H1 (cell line): ENCODE data around the gene DOCK6. TPM values are rescaled to one million over a fixed set of nuclear protein-coding genes. Genes with fewer than 3 reads are reported as not detected.
A peak's percentile ranks its signal among the peaks of the same experiment; 100 is the strongest.

Experiments
- CTCF ChIA-PET: fragments of 300-600 bp; sonication (Branson Sonifier 250); formaldehyde crosslinking; loops from one replicate; lab custom pipeline; 2021; ENCODE audit not compliant: partially characterized antibody; lab: Charles Lee
- POLR2A ChIA-PET: fragments of 300-600 bp; sonication (Branson Sonifier 250); formaldehyde crosslinking; loops from one replicate; lab custom pipeline; 2021; ENCODE audit warnings: inconsistent platforms; ENCODE audit not compliant: partially characterized antibody; lab: Charles Lee
- DNase-seq, 2 experiments: peaks; one replicate each; pipeline versions ENCODE4 v3.0.0 to v3.0.0-alpha.2; 2010 to 2022; ENCODE audit warnings: low spot score in 2 of 2, low read depth in 1 of 2, mixed read lengths in 1 of 2
- FAIRE-seq: peaks from 2 replicates; lab custom pipeline; 2011; peaks lifted over from hg19 to GRCh38; lab: Jason Lieb, UNC
- H2AFZ ChIP-seq: 2 replicates; pipeline ENCODE4 v1.8.1; 2012; ENCODE audit warnings: low read length, inconsistent platforms
- H2AK5ac ChIP-seq: 2 replicates; pipeline ENCODE4 v1.6.1; 2013; ENCODE audit warnings: low read depth, low read length
- H2BK120ac ChIP-seq: replicated peaks from 2 replicates; pipeline ENCODE3; 2013; ENCODE audit warnings: low read depth, low read length, inconsistent platforms
- H2BK12ac ChIP-seq: 2 replicates; pipeline ENCODE4 v1.6.1; 2013; ENCODE audit warnings: low read depth, low read length
- H2BK15ac ChIP-seq: 2 replicates; pipeline ENCODE4 v1.6.1; 2013; ENCODE audit warnings: low read length
- H2BK20ac ChIP-seq: 2 replicates; pipeline ENCODE4 v1.6.1; 2013; ENCODE audit warnings: low read length
- H2BK5ac ChIP-seq: 2 replicates; pipeline ENCODE4 v1.6.1; 2013; ENCODE audit warnings: low read depth, low read length
- H3K14ac ChIP-seq: 2 replicates; pipeline ENCODE4 v1.6.1; 2013; ENCODE audit warnings: inconsistent platforms; ENCODE audit not compliant: insufficient read length
- H3K18ac ChIP-seq: 2 replicates; pipeline ENCODE4 v1.6.1; 2013; ENCODE audit warnings: low read length; ENCODE audit errors: extremely low read depth
- H3K23ac ChIP-seq: 2 replicates; pipeline ENCODE4 v1.6.1; 2013; ENCODE audit warnings: inconsistent platforms; ENCODE audit not compliant: insufficient read length
- H3K23me2 ChIP-seq: 2 replicates; pipeline ENCODE4 v1.6.1; 2013; ENCODE audit warnings: low read depth, low read length
- H3K27ac ChIP-seq: 2 replicates; pipeline ENCODE4 v1.6.1; 2011; ENCODE audit warnings: low read depth, low read length, inconsistent platforms
- H3K27me3 ChIP-seq, 4 experiments: replicated peaks in 1 of 4; 1 replicate in 1 of 4; 2 replicates in 3 of 4; pipeline versions ENCODE4 v1.6.1 to v1.8.1; 2011 to 2013; ENCODE audit warnings: low read length in 3 of 4, mild to moderate bottlenecking in 3 of 4, inconsistent platforms in 2 of 4, mixed read lengths in 2 of 4, moderate library complexity in 1 of 4; ENCODE audit not compliant: control insufficient read depth in 3 of 4, insufficient read depth in 3 of 4; ENCODE audit errors: extremely low read depth in 1 of 4
- H3K36me3 ChIP-seq, 4 experiments: 2 replicates each; pipeline versions ENCODE4 v1.6.1 to v1.8.1; 2011 to 2013; ENCODE audit warnings: mild to moderate bottlenecking in 4 of 4, low read length in 3 of 4, moderate library complexity in 2 of 4, control low read depth in 1 of 4, inconsistent platforms in 1 of 4; ENCODE audit not compliant: insufficient read depth in 4 of 4, control insufficient read depth in 2 of 4
- H3K4ac ChIP-seq: replicated peaks from 2 replicates; pipeline ENCODE3; 2013; ENCODE audit warnings: low read length, low read depth, mixed read lengths, inconsistent platforms; ENCODE audit not compliant: insufficient read length
- H3K4me1 ChIP-seq, 4 experiments: replicated peaks in 1 of 4; 1 replicate in 1 of 4; 2 replicates in 3 of 4; pipeline versions ENCODE4 v1.6.1 to v1.8.1; 2011 to 2013; ENCODE audit warnings: low read length in 3 of 4, inconsistent platforms in 2 of 4, mixed read lengths in 1 of 4; ENCODE audit not compliant: insufficient read depth in 4 of 4, control insufficient read depth in 3 of 4
- H3K4me2 ChIP-seq, 2 experiments: 2 replicates each; pipeline versions ENCODE4 v1.6.1 to v1.8.1; 2011 to 2013; ENCODE audit warnings: low read depth in 2 of 2, low read length in 2 of 2, control low read depth in 1 of 2, inconsistent platforms in 1 of 2, mild to moderate bottlenecking in 1 of 2; ENCODE audit not compliant: insufficient read depth in 1 of 2
- H3K4me3 ChIP-seq, 4 experiments: fragments of 200-600, 300-600 bp in 1 of 4; sonication (generic), shearing (Covaris generic), sonication (Bioruptor Twin) in 1 of 4; 2 replicates each; pipeline versions ENCODE4 v1.5.1 to v1.8.1; 2011 to 2016; ENCODE audit warnings: low read length in 4 of 4, low read depth in 3 of 4, control low read depth in 2 of 4, inconsistent platforms in 2 of 4, mild to moderate bottlenecking in 2 of 4, mixed read lengths in 1 of 4, moderate library complexity in 1 of 4; ENCODE audit not compliant: insufficient read depth in 2 of 4; ENCODE audit errors: extremely low read depth in 1 of 4
- H3K56ac ChIP-seq: replicated peaks from 2 replicates; pipeline ENCODE3; 2013; ENCODE audit warnings: low read depth, mild to moderate bottlenecking, mixed read lengths, low read length, inconsistent platforms; ENCODE audit not compliant: insufficient read length
- H3K79me1 ChIP-seq: 2 replicates; pipeline ENCODE4 v1.6.1; 2013; ENCODE audit warnings: low read depth, low read length, control low read depth
- H3K79me2 ChIP-seq, 2 experiments: 2 replicates each; pipeline versions ENCODE4 v1.6.1 to v1.8.1; 2012 to 2013; ENCODE audit warnings: low read length in 2 of 2, mild to moderate bottlenecking in 2 of 2, inconsistent platforms in 1 of 2; ENCODE audit not compliant: insufficient read depth in 2 of 2, control insufficient read depth in 1 of 2
- H3K9ac ChIP-seq, 4 experiments: replicated peaks in 1 of 4; 1 replicate in 1 of 4; 2 replicates in 3 of 4; pipeline versions ENCODE4 v1.6.1 to v1.8.1; 2011 to 2013; ENCODE audit warnings: low read depth in 3 of 4, low read length in 3 of 4, control low read depth in 2 of 4, mild to moderate bottlenecking in 2 of 4, moderate library complexity in 2 of 4, inconsistent platforms in 1 of 4; ENCODE audit errors: extremely low read depth in 1 of 4
- H3K9me3 ChIP-seq, 2 experiments: 2 replicates each; pipeline versions ENCODE4 v1.6.1 to v1.8.1; 2012 to 2013; ENCODE audit warnings: mild to moderate bottlenecking in 2 of 2, moderate library complexity in 2 of 2, control low read depth in 1 of 2, inconsistent platforms in 1 of 2, low read depth in 1 of 2, low read length in 1 of 2, mixed read lengths in 1 of 2; ENCODE audit not compliant: insufficient read depth in 2 of 2
- H4K20me1 ChIP-seq, 2 experiments: replicated peaks in 1 of 2; 2 replicates each; pipeline versions ENCODE3 to v1.8.1; 2011 to 2013; ENCODE audit warnings: inconsistent platforms in 2 of 2, low read length in 2 of 2, mild to moderate bottlenecking in 1 of 2; ENCODE audit not compliant: insufficient read depth in 2 of 2, control insufficient read depth in 1 of 2
- H4K5ac ChIP-seq: 2 replicates; pipeline ENCODE4 v1.6.1; 2013; ENCODE audit warnings: low read length, low read depth, mixed read lengths, inconsistent platforms; ENCODE audit not compliant: insufficient read length
- H4K8ac ChIP-seq: 2 replicates; pipeline ENCODE4 v1.8.0; 2013; ENCODE audit warnings: mild to moderate bottlenecking, moderate library complexity, low read length, inconsistent platforms; ENCODE audit not compliant: insufficient read depth; ENCODE audit errors: extremely low read depth
- H4K91ac ChIP-seq: replicated peaks from 2 replicates; pipeline ENCODE3; 2013; ENCODE audit warnings: low read length, mixed read lengths, inconsistent platforms; ENCODE audit not compliant: insufficient read length
- ASH2L ChIP-seq: fragments of 200-600, 300-600 bp; sonication (generic); IDR thresholded peaks from one replicate; pipeline ENCODE4 v1.7.1; 2017; ENCODE audit warnings: low read length
- ATF2 ChIP-seq: IDR thresholded peaks from 2 replicates; pipeline ENCODE4 v1.6.1; 2012; ENCODE audit warnings: low read length, inconsistent platforms
- CBX8 ChIP-seq: fragments of 300-800, 300-1000 bp; sonication (generic); IDR thresholded peaks from 2 replicates; pipeline ENCODE4 v1.7.1; 2016; ENCODE audit warnings: low read depth, low read length, borderline replicate concordance
- CTBP2 ChIP-seq: IDR thresholded peaks from 2 replicates; pipeline ENCODE4 v1.7.0; 2011; ENCODE audit warnings: borderline replicate concordance, mild to moderate bottlenecking, moderate library complexity, mixed read lengths, low read length; ENCODE audit not compliant: insufficient read depth, insufficient read length
- EZH2 ChIP-seq: fragments of 200-600 bp; sonication (generic); IDR thresholded peaks from 2 replicates; pipeline ENCODE4 v1.7.1; 2012; ENCODE audit warnings: low read depth, mild to moderate bottlenecking, moderate library complexity, low read length, inconsistent platforms; ENCODE audit not compliant: severe bottlenecking
- RNF2 ChIP-seq: fragments of 200-900, 300-1000 bp; sonication (generic); IDR thresholded peaks from 2 replicates; pipeline ENCODE4 v1.7.1; 2016; ENCODE audit warnings: borderline replicate concordance, low read depth, mild to moderate bottlenecking, antibody characterized with exemption, low read length; ENCODE audit not compliant: poor library complexity, severe bottlenecking; ENCODE audit errors: missing control alignments
- TAF1 ChIP-seq: IDR thresholded peaks from 2 replicates; pipeline ENCODE4 v1.6.1; 2011; ENCODE audit warnings: mild to moderate bottlenecking, low read depth, low read length
- WGBS, 2 experiments: shearing (Covaris generic) in 1 of 2; methylation state at CpG; one replicate each; pipeline versions ENCODE4 v1.1.6 to v1.1.7; 2013 to 2015; ENCODE audit warnings: low lambda C conversion rate in 2 of 2, mixed read lengths in 2 of 2, inconsistent platforms in 1 of 2, low coverage in 1 of 2, missing lambda C conversion rate in 1 of 2; ENCODE audit not compliant: insufficient replicate concordance in 2 of 2, insufficient coverage in 1 of 2, insufficient read length in 1 of 2; ENCODE audit errors: extremely low coverage in 1 of 2, missing lambda C conversion rate in 1 of 2; 5-methylcytosine and 5-hydroxymethylcytosine counted together
- polyA plus RNA-seq, 7 experiments: library from polyadenylated mRNA; depleted of rRNA in 3 of 7; stranded (reverse) in 5 of 7; unstranded in 2 of 7; fragments of >200 nt in 5 of 7; fragments of 200-250 nt in 2 of 7; gene quantifications; 1 replicate in 5 of 7; 2 replicates in 1 of 7; 4 replicates in 1 of 7; pipeline versions ENCODE4 v1.2.1 to v1.2.3, GENCODE V29; 2011 to 2013; ENCODE audit warnings: missing spikeins in 2 of 7, mixed read lengths in 2 of 7
- total RNA-seq: library from RNA; stranded (reverse); fragmentation: NEBNext Ultra II Directional; extraction: Animal tissue kit (Norgen Biotek cat#: 25700); gene quantifications from 2 replicates; pipeline ENCODE4 v1.2.1, GENCODE V29; 2021

DOCK6 gene
- total and polyA plus RNA-seq, 2 of the 8 experiments (the other 6 are each of a cell fraction or from before 2014, with no cell fraction given), result 25.5 to 54.7 TPM

- FAIRE-seq, result peak; percentile 7
- H3K27me3 ChIP-seq, result no peaks in the 10 kb centered on the region; a peak in 2 of 7 replicates
- peaks cover 2 to 6% (median 2%) of the 10 kb centered on the region in 4 experiments; a peak in 5 of 7 replicates for H3K4me1 ChIP-seq
- peak overlapping the region; percentile 77 for H4K5ac ChIP-seq
- peak; percentile 88 to 100 for DNase-seq
- H3K14ac ChIP-seq, result no peak overlapping the region
- peak overlapping the region; percentile 34 to 67; a peak in 3 of 4 replicates for H3K4me2 ChIP-seq
- POLR2A ChIA-PET, result interaction anchor here (0.8 to 1.1 kb wide), 4 partner anchors 53 to 222 kb away, joined by 3 to 4 read pairs (median 3); partner anchors contain the start of genes CCDC159, RGL3 and TMEM205
- CTCF ChIA-PET, result interaction anchor here (0.6 to 3.3 kb wide), 35 partner anchors 9 to 166 kb away, joined by 3 to 16 read pairs (median 3); partner anchors contain the start of genes EPOR, RAB3D and SWSAP1
- no peaks in the 10 kb centered on the region for H3K9me3 ChIP-seq
- no peak overlapping the region for H2BK120ac ChIP-seq
- H2AFZ ChIP-seq, result peak overlapping the region; percentile 100
- WGBS, 2 experiments, result 17% methylated on average over 29 of the region's 41 CpGs; no CpG with 5 or more reads in 1 of the 2 experiments
- no peak overlapping the region for H3K4ac ChIP-seq
- peak overlapping the region in 2 of 4 experiments; percentile 21 to 44; a peak in 4 of 8 replicates for H3K4me3 ChIP-seq
- H3K27ac ChIP-seq, result no peak overlapping the region
- H3K23me2 ChIP-seq, result no peaks in the 10 kb centered on the region; the same call in 1 of the 2 replicates
- H3K9ac ChIP-seq, result no peak overlapping the region
- H2BK20ac ChIP-seq, result no peak overlapping the region
- no peak overlapping the region for H2AK5ac ChIP-seq
- peak overlapping the region; percentile 84 for H4K91ac ChIP-seq
- H3K79me2 ChIP-seq, result no peaks in the 10 kb centered on the region
- H2BK12ac ChIP-seq, result no peak overlapping the region; the same call in 1 of the 2 replicates
- 0 out of 2 replicates have a peak overlapping the region, but pooled peaks have one; percentile 88 for H2BK15ac ChIP-seq
- H3K36me3 ChIP-seq, result no peaks in the 10 kb centered on the region
- peak overlapping the region; percentile 99 for H3K18ac ChIP-seq
- H2BK5ac ChIP-seq, result peak overlapping the region; percentile 85; the same call in 1 of the 2 replicates
- no peaks in the 10 kb centered on the region for H3K79me1 ChIP-seq
- H4K8ac ChIP-seq, result peak overlapping the region; percentile 89; the same call in 1 of the 2 replicates
- no peak overlapping the region for H3K56ac ChIP-seq
- no peaks in the 10 kb centered on the region for H4K20me1 ChIP-seq
- no peak overlapping the region for H3K23ac ChIP-seq
- TF ChIP-seq TAF1, result peak; percentile 38; the same call in 1 of the 2 replicates
- no peak for TF ChIP-seq EZH2
- TF ChIP-seq RNF2, result no peak
- TF ChIP-seq ASH2L, result no peak
- TF ChIP-seq CBX8, result no peak
- no peak for TF ChIP-seq CTBP2
- TF ChIP-seq ATF2, result no peak
These were observed 31.4 kb upstream of the DOCK6 start for GRCh38 chr19:11293433-11294389.
